GM23338 (cell line): ENCODE results near the gene PRR18.

Experiments
- EZH2 ChIP-seq: fragments of 200-600 bp; sonication (generic); IDR thresholded peaks from one replicate; pipeline ENCODE4 v1.8.0; 2017; ENCODE audit warnings: antibody characterized with exemption, mild to moderate bottlenecking, low read depth; ENCODE audit not compliant: unreplicated experiment
- EZH2phosphoT487 ChIP-seq: fragments of 200-600 bp; sonication (generic); IDR thresholded peaks from one replicate; pipeline ENCODE4 v1.8.1; 2018; ENCODE audit warnings: antibody characterized with exemption; ENCODE audit not compliant: unreplicated experiment
- JUNB ChIP-seq: IDR thresholded peaks from one replicate; pipeline ENCODE4 v1.6.1; 2016; ENCODE audit warnings: antibody characterized with exemption; ENCODE audit not compliant: unreplicated experiment
- NANOG ChIP-seq: IDR thresholded peaks from 2 replicates; pipeline ENCODE4 v1.6.1; 2016; ENCODE audit warnings: antibody characterized with exemption, borderline replicate concordance
- POLR2AphosphoS5 ChIP-seq: IDR thresholded peaks from 2 replicates; pipeline ENCODE4 v1.6.1; 2016; ENCODE audit warnings: antibody characterized with exemption, low read depth
- TF ChIP-seq, protein P1 (sequence below), 2 experiments: fragments of 200-600 bp in 1 of 2; sonication (generic) in 1 of 2; conservative IDR thresholded peaks; 2 replicates each; pipeline versions ENCODE4 v1.5.1 to v1.6.1; 2016 to 2017; ENCODE audit warnings: antibody characterized with exemption in 2 of 2, low read depth in 2 of 2, mild to moderate bottlenecking in 2 of 2, moderate library complexity in 1 of 2
- TF ChIP-seq, protein P2 (sequence below): IDR thresholded peaks from one replicate; pipeline ENCODE4 v1.6.1; 2018; ENCODE audit warnings: antibody characterized with exemption; ENCODE audit not compliant: unreplicated experiment
- TF ChIP-seq, protein P3 (sequence below): fragments of 250-450 bp; sonication (Bioruptor Pico); IDR thresholded peaks from 2 replicates; pipeline ENCODE4 v1.5.0; 2020; ENCODE audit warnings: mild to moderate bottlenecking, moderate library complexity

DNA sequence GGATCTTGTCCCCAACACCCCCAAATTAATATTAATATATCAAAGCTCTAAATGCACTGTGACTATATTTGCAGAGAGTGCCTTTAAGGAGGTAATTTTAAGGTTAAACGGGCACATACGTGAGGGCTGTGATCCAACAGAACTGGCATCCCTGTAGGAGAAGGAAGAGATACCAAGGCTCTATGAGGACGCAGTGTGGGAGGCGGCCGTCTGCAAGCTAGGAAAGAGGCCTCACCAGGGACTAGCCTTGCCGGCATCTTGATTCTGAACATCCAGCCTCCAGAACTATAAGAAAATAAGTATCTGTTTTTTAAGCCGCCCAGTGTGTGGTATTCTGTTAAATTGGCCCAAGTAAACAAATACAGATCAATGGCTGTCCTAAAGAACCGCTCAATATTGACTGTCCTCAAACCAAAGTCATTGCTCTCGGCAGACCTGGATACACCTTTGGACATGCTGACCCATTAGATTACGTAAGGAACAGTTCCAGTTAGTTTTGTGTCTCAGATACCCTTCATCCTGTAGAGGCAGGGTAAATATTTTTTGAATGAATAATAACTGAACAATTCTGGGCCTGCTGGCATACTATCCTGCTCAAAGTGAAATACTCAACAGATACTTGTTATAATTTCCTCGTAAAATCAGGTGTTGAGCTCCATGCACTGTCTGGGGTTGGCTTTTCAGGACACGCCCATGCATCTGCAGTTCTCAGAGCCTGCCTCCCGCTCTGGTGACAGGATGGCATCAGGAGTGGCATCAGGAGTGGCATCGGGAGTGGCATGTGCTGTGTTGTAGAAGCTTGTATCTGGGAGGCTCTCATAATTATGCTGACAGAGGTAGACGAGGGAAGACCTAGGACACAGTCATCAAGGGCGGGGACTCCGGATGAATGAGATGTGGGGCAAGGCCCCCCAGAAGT is 6.3 kb downstream of the PRR18 start:
- TF ChIP-seq POLR2AphosphoS5: no peak
- TF ChIP-seq, protein P1, sequence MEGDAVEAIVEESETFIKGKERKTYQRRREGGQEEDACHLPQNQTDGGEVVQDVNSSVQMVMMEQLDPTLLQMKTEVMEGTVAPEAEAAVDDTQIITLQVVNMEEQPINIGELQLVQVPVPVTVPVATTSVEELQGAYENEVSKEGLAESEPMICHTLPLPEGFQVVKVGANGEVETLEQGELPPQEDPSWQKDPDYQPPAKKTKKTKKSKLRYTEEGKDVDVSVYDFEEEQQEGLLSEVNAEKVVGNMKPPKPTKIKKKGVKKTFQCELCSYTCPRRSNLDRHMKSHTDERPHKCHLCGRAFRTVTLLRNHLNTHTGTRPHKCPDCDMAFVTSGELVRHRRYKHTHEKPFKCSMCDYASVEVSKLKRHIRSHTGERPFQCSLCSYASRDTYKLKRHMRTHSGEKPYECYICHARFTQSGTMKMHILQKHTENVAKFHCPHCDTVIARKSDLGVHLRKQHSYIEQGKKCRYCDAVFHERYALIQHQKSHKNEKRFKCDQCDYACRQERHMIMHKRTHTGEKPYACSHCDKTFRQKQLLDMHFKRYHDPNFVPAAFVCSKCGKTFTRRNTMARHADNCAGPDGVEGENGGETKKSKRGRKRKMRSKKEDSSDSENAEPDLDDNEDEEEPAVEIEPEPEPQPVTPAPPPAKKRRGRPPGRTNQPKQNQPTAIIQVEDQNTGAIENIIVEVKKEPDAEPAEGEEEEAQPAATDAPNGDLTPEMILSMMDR (conservative IDR thresholded peaks at IDR 0.05; ENCODE audit: low read depth in 2 of 2): no peak
- TF ChIP-seq EZH2: no peak
- TF ChIP-seq, protein P2, sequence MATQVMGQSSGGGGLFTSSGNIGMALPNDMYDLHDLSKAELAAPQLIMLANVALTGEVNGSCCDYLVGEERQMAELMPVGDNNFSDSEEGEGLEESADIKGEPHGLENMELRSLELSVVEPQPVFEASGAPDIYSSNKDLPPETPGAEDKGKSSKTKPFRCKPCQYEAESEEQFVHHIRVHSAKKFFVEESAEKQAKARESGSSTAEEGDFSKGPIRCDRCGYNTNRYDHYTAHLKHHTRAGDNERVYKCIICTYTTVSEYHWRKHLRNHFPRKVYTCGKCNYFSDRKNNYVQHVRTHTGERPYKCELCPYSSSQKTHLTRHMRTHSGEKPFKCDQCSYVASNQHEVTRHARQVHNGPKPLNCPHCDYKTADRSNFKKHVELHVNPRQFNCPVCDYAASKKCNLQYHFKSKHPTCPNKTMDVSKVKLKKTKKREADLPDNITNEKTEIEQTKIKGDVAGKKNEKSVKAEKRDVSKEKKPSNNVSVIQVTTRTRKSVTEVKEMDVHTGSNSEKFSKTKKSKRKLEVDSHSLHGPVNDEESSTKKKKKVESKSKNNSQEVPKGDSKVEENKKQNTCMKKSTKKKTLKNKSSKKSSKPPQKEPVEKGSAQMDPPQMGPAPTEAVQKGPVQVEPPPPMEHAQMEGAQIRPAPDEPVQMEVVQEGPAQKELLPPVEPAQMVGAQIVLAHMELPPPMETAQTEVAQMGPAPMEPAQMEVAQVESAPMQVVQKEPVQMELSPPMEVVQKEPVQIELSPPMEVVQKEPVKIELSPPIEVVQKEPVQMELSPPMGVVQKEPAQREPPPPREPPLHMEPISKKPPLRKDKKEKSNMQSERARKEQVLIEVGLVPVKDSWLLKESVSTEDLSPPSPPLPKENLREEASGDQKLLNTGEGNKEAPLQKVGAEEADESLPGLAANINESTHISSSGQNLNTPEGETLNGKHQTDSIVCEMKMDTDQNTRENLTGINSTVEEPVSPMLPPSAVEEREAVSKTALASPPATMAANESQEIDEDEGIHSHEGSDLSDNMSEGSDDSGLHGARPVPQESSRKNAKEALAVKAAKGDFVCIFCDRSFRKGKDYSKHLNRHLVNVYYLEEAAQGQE: no peak
- TF ChIP-seq EZH2phosphoT487: no peak
- TF ChIP-seq, protein P3, sequence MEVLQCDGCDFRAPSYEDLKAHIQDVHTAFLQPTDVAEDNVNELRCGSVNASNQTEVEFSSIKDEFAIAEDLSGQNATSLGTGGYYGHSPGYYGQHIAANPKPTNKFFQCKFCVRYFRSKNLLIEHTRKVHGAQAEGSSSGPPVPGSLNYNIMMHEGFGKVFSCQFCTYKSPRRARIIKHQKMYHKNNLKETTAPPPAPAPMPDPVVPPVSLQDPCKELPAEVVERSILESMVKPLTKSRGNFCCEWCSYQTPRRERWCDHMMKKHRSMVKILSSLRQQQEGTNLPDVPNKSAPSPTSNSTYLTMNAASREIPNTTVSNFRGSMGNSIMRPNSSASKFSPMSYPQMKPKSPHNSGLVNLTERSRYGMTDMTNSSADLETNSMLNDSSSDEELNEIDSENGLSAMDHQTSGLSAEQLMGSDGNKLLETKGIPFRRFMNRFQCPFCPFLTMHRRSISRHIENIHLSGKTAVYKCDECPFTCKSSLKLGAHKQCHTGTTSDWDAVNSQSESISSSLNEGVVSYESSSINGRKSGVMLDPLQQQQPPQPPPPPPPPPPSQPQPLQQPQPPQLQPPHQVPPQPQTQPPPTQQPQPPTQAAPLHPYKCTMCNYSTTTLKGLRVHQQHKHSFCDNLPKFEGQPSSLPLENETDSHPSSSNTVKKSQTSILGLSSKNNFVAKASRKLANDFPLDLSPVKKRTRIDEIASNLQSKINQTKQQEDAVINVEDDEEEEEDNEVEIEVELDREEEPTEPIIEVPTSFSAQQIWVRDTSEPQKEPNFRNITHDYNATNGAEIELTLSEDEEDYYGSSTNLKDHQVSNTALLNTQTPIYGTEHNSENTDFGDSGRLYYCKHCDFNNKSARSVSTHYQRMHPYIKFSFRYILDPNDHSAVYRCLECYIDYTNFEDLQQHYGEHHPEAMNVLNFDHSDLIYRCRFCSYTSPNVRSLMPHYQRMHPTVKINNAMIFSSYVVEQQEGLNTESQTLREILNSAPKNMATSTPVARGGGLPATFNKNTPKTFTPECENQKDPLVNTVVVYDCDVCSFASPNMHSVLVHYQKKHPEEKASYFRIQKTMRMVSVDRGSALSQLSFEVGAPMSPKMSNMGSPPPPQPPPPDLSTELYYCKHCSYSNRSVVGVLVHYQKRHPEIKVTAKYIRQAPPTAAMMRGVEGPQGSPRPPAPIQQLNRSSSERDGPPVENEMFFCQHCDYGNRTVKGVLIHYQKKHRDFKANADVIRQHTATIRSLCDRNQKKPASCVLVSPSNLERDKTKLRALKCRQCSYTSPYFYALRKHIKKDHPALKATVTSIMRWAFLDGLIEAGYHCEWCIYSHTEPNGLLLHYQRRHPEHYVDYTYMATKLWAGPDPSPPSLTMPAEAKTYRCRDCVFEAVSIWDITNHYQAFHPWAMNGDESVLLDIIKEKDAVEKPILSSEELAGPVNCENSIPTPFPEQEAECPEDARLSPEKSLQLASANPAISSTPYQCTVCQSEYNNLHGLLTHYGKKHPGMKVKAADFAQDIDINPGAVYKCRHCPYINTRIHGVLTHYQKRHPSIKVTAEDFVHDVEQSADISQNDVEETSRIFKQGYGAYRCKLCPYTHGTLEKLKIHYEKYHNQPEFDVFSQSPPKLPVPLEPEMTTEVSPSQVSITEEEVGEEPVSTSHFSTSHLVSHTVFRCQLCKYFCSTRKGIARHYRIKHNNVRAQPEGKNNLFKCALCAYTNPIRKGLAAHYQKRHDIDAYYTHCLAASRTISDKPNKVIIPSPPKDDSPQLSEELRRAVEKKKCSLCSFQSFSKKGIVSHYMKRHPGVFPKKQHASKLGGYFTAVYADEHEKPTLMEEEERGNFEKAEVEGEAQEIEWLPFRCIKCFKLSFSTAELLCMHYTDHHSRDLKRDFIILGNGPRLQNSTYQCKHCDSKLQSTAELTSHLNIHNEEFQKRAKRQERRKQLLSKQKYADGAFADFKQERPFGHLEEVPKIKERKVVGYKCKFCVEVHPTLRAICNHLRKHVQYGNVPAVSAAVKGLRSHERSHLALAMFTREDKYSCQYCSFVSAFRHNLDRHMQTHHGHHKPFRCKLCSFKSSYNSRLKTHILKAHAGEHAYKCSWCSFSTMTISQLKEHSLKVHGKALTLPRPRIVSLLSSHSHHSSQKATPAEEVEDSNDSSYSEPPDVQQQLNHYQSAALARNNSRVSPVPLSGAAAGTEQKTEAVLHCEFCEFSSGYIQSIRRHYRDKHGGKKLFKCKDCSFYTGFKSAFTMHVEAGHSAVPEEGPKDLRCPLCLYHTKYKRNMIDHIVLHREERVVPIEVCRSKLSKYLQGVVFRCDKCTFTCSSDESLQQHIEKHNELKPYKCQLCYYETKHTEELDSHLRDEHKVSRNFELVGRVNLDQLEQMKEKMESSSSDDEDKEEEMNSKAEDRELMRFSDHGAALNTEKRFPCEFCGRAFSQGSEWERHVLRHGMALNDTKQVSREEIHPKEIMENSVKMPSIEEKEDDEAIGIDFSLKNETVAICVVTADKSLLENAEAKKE: no peak
- no peak for TF ChIP-seq JUNB
- no peak for TF ChIP-seq NANOG
